Left ventricle myocardium superior (tissue), 1 donor: ENCODE data around the gene PRSS57. TPM values are rescaled to one million over a fixed set of nuclear protein-coding genes. Genes with fewer than 3 reads are reported as not detected.
A peak's percentile ranks its signal among the peaks of the same experiment; 100 is the strongest.

Source experiments
- ATAC-seq: fragments of 200-7000 bp; cut with Tn5 transposase; one replicate; pipeline ENCODE4 v1.9.1; 2020; ENCODE audit warnings: mild to moderate bottlenecking, moderate library complexity
- DNase-seq: peaks from one replicate; pipeline ENCODE4 v3.0.0-alpha.2; 2020
- intact Hi-C: fragments of 100-400 bp; cut with micrococcal nuclease; formaldehyde crosslinking; loops from one replicate; pipeline ENCODE4 v1.11.0; 2022
- total RNA-seq: library from RNA; stranded (reverse); fragmentation: NEBNext Ultra II Directional; extraction: Animal tissue kit (Norgen Biotek cat#: 25700); gene quantifications from one replicate; pipeline ENCODE4 v1.2.1, GENCODE V29; 2021
- donor health status: DM: no; HTN: yes; CAD: no; lungs with severe emphysema.

PRSS57 gene
- total RNA-seq, 1 donor from 2014 or later: not detected

DNA sequence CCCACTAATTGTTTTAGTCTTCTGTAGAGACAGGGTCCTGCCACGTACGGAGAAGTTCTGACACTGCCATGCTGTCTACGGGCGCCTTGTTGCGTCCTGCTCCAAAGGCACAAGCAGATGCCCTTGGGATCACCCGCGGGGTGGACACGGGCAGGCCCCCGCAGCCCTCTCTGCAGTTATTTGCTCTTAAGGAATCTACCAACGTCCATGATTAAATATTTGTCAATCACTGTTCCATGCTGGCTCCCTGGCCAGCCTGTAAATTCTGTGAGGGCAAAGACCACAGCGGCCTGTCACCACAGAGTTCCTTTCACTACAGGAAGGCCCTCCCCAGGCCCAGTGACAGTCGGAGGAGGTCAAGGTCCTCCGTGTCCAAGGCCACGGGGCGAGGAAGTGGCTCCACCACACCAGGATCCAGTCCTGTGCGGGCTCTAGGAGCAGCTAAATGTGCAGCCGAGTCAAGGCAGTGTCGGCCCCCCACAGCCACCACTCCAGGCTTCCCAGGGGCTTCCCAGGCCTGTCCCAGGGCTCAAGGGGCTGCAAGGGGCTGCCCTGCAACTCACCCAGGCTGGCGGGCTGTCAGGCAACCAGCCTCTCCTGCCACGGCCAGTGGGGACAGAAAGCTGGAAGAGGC, 34.3 kb downstream of the PRSS57 start:
- intact Hi-C loops: no loop called here
- no peak for DNase-seq

DNA sequence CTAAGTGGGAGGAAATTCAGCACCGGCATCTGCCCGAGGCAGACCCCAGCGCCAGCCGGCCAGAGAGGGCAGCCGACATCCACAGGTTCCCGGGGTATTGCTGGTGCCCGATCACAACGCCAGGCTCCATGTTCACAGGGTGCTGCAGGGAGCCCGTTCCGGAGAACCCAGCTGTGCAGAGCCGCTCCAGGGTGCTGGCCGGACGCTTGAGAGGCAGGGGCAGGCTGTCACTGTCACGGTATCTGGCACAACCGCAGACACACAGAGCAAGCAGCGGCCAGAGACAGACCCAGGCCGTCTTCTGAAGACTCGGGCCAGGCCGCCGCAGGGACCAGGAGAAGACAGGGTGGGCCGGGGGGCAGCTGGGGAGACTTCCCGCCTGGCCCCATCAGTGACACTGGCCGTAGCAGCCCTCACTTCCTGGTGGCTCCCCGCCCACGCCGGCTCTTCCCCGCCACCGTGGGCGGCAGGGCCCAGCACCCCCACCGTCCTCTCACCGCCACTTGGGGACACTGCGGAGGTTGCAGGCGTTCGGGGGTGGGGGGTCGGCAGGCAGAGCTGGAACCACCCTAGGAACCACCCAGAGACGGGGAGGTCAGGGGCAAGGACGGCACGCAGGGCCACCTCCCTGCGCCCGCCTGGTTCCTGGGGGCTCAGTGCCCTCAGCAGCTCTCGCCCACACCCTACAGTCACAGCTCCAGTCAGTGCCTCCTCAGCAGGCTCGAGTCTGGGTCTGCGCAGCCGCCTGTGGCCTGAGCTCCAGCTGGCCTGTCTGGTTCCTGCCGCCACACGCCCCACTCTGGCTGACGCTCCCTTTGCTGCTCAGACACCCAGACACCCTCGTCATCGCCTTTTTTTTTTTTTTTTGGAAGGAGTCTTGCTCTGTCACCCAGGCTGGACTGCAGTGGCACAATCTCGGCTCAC, 36.1 kb downstream of the PRSS57 start:
- DNase-seq (peak; percentile 79), ATAC-seq (peak; percentile 42)
- intact Hi-C loops: no loop called here

More for the DNA sequence above, 34.3 kb downstream of the PRSS57 start:
- ATAC-seq: no peak

DNA sequence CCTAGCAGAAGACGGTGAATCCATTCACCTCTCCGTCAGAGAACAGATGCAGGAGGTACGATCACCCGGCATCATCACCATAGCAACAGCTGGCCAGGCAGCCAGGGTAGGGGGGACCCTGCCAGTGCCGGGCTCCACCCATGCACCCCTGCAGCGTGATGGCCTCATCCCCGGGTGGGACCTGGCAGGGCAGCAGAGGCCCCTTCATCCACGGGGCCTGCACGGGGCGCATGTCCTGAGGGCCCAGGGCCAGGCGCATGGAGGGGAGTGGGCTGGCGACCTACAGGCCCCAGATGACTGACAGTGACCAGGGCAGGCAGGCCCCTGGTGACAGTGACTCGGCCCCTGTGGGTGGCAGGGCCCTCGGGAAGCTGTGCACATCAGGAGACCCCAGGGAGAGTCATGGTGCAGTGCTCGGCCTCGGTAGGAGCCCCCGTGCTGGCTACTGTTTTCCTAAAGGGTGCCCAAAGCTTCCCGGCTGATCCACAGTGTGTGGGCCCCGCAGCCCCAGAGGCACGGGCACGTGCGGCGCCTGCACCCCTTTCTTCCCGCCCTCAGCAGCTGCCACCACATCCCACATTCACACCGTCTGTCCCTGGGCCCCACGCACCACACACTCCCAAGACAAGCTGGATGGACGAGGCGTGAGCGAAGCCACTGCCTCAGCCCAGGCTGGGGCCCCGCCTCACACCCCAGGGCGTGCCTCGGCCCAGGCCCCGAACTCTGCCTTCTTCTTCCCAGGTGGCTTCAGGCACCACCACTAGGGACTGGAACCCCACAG, 37.0 kb downstream of the PRSS57 start:
- intact Hi-C loops: no loop called here
- ATAC-seq: no peak
- no peak for DNase-seq

DNA sequence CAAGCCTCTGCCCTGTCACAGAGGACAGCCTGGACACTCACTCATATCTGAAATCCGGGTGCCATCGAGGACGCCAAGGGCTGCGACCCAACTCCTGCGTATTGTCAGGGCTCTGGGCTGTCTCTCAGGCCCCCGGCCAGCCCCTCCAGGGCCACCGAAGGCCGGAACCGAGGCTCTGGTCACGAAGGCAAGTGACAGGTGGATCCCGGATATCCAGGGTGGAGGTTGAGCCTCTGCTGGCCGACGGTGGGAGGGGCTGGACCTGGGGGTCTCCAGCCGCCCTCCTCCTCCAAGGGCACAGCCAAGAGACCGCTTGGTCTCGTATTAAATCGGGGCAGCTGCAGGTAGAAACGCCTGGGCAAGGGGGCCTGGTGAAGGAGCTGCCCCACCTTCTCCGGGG, 37.6 kb downstream of the PRSS57 start:
- ATAC-seq (no peak), DNase-seq (no peak)
- intact Hi-C loops: no loop called here

DNA sequence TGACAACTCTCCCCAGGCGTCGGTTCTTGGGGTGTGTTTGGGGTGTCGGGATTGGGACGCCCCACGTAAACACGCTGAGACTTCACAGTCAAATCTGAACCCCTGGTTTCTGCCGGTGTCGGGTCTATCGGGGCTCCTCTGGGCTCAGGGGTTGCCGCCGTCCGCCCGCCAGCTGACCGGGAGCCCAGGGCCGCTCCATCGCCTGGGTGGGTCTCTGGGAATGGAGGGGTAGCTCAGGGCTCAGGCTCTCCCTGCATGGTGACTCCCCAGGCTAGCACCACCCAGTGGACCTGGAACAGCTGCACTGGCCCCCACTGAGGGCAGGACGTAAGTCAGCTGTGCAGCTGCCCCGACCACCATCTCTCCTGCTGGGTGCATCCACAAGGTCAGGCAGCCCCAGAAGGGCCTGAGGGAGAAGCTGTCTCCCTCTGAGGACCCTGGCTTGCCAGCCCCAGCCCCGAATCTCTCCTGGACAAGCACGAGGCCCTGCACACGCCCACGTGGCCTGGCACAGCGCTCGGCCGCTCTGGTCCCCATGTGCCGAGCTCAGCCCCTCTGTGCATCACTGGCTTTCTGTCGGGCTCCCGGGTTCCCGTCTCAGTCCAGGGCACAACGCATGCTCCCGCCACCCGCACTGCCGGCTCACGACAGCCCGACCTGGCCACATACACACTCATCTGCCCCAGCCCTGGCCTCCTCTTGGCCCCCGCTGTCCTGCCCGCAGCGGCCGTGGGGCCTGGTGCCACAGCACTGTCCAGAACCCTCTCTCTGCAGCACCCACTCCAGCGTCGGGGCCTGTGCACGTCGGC, 38.3 kb downstream of the PRSS57 start:
- no peak for ATAC-seq
- intact Hi-C loops: no loop called here
- no peak for DNase-seq

DNA sequence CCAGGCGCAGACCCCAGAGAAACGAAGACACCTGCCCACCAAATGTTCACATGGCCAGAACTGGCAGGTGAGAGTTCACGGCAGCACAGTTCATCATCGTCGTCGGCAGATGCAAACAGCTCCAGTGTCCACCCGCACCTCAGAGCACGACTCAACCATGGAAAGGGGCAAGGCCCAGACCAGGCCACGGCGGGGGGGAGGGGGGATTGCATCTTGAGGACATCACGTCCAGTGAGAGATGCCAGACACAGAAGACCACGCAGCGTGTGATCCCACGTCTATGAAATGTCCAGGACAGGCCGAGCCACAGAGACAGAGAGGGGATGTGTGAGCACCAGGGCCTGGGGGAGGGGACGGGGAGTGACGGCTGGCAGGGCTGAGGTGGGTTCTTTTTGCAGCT, 39.6 kb downstream of the PRSS57 start:
- intact Hi-C loops: no loop called here
- DNase-seq: no peak
- no peak for ATAC-seq

DNA sequence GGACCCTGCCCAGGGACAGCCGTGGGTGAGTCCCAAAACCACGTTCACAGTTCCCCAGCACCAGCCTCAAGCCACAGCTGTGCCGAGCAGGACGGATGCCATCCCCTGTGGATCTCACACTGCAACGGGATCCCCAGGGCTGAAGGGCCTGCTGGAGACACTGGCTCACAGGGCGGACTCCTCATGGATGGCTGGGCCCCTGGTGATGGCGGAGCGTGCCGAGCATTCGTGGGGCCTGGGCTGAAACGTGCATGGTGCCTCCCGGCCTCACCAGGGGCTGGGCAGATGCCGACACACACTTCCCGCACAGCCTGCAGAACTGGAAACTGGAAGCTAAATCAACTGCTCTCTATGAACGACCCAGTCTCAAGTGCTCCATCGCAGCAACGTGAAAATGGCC, 41.8 kb downstream of the PRSS57 start:
- ATAC-seq (no peak), DNase-seq (no peak)
- intact Hi-C loops: no loop called here

DNA sequence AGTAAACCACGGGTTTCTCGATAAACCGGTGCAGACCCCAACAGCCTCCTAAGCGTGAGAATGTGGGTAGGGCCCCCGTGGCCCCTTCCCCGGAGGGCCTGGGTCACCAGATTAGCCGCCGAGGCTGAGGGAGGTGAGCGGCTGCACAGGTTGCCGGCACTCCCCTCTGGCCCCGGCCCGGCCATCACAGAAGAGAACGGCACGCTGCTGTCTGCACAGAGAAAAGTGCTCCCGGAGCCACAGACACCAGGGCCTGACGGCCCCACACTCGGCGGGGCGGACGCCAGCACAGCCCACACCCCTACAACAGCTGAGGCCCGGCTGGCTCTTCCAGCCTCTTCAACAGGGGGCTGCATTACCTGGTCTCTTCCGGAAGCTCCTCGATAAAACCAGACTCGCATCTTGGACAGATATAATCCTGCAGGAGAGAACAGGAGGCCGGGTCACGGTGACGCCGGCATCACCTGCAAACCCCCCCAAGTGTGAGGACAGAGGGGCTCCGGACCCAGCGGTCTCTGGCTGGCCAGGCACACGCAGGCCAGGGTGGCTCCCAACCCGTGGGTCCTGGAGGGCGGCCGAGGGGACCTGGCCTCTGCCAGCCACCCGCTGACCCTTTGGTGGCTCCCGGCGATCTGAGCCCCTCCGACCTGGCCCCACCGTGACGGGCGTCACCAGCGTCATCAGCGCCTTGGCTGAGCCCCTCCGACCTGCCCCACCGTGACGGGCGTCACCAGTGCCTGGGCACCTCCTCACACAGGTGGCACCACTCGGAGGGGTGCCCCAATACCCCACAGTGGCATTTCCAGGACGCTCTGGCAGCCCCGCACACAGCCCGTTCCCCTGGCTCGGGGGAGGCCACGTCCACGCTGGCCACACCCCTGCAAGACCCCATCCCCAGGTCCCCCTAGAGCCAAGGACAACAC, 42.5 kb downstream of the PRSS57 start:
- ATAC-seq (no peak), DNase-seq (no peak)
- intact Hi-C loops: no loop called here

DNA sequence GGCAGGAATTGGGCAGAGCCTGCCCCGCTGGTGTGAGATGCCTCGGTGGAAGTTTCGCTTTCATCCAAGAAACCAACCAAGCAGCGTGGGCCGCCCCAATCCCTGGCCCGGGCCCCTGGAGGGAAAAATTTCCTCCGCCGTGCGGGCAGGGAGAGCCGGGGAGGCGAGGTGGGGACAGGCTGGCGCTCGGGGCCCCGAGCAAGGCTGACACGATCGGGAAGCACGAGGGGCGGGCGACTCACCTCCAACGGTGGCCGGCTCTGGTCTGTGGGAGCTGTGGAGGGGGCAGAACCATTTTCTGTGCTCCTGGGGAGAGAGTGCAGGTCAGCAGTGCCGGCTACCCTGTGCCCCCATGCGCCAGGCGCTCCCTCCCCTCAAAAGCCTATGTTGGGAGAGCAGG, 43.3 kb downstream of the PRSS57 start:
- DNase-seq (no peak), ATAC-seq (no peak)
- intact Hi-C loops: no loop called here

DNA sequence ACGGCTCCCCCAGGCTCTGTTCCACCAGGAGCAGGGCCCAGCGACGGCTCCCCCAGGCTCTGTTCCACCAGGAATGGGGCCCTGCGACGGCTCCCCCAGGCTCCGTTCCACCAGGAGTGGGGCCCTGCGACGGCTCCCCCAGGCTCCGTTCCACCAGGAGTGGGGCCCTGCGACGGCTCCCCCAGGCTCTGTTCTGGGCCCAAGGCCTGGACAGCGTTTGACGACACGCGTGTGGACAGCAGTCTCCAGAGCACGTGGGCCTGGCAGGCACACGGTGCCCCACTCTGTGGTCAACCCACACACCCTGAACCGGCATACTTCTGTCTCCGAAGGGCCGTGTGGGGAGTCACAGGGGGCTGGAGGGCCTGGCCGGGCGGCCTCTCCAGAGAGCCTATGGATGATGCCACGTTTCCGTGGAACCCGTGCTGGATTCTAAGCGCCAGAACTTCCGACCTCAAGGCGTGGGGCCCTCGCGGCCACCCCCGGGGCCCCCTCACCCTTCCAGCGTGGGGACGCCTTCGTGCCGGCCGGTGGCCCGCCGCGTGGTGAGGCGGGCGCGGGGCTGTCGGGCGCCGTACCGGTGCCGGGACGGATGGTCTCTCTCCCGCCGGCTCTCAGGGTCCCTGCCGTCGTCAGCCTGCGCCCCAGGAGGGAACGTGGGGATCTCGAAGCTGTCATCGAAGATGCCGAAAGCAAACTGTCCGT, 44.0 kb downstream of the PRSS57 start:
- no peak for DNase-seq
- ATAC-seq: no peak
- intact Hi-C loops: no loop called here

DNA sequence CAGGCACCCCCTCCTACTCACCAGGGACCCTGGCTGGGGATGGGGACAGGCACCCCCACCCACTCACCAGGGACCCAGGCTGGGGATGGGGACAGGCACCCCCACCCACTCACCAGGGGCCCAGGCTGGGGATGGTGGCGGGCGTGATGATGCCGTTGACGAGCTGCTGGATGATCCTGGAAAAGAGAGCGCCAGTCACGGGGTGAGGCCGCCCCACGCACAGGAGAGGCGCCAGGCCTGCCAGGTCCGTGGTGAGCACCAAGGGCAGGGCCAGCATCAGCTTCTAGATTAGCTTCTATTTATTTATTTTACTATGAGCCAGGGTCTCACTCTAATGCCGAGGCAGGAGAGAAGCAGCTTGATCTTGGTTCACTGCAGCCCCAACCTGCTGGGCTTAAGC, 45.1 kb downstream of the PRSS57 start:
- intact Hi-C loops: no loop called here
- ATAC-seq (no peak), DNase-seq (no peak)

DNA sequence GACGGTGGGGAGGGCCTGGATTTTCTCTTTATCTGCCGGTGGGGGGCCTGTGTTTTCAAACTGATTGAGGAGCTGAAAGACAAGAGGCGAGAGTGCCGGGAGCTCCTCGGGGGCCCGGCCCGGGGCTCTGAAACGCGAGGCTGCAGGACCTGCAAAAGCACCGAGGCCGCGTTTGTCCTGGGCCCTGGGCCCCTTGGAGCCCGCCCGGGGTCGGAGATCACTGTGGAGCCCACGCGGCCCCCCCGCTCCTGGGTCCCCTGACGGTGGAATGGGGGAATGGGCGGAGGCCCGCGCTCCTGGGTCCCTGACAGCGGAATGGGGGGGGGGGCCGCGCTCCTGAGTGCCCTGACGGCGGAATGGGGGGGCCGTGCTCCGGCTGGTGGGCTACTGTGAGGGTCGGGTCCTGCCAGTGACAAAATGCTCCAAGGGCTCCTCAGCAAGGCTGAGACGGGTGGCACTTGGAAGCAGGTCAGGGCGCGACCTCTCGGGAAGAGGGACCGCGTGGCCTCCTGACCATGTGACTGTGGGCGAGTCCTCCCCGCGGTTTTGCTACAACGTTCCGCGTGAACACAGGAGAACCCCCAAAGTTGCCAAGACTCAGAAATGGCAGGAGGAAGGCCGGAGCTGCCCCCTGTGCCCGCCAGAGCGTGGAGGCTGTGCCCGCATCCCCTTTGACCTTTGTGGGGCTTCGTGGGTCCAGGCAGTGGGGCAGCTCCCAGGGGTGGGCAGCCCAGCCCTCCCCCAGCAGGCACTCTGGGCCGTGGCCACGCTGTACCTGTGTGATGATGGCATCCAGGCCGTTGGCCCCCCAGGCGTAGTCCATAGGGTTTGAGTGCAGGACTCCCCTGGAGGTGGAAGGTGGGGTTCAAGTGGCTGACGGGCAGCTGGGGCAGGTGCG, 46.1 kb downstream of the PRSS57 start:
- no peak for DNase-seq
- intact Hi-C loops: no loop called here
- no peak for ATAC-seq

DNA sequence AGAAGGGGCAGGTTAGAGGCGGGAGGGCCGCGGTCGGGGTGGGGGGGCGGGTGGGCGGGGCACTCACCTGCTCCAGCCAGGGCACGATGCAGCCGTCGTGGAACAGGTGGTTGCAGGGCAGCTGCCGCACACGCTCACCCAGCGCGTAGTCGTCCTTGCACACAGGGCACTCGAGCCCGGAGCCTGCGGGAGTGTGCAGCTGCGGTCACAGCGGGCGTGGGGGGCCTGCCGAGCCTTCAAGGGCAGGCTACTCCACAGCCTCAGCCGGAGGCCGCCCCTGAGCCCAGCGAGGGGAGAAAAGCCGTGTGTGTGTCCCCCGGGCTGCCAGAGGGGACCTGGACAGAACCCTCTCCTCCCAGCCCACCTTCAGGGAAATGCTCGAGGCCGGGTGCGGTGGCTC, 46.9 kb downstream of the PRSS57 start:
- intact Hi-C loops: no loop called here
- ATAC-seq (no peak), DNase-seq (no peak)

DNA sequence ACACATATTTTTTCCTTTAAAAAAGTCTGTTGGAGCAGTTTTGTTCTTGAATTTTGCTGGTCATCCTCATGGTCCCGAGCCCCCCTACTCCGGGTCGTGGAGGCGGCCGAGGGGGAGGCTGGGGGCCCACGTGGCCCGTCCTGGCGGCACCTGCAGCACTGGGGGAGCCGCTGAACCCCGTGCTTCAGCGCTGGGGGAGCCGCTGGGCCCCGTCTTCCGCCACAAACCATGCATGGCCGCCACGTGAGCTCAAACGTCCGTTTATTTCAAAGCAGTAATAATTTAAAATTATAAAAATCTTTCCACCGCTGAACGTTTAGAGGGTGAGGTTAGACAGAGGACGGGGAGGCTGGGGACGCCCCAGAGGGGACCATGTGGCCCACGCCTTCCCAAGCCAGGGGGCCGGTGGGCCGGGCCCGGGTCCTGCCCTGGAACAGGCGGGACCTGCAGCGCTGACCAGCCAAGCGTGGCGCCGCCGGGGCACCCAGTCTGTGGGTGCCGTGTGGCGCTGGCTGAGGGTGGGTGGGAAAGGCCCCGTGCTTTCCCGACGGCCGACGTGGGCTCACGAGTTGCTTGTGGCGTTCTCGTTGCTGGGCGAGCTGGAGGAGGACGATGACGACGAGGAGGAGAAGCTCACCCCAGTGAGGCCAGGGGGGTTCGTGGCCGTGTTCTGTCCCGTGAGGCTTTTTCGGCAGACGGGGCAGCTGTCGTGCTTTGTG, 47.5 kb downstream of the PRSS57 start:
- ATAC-seq: no peak
- intact Hi-C loops: no loop called here
- DNase-seq: no peak

DNA sequence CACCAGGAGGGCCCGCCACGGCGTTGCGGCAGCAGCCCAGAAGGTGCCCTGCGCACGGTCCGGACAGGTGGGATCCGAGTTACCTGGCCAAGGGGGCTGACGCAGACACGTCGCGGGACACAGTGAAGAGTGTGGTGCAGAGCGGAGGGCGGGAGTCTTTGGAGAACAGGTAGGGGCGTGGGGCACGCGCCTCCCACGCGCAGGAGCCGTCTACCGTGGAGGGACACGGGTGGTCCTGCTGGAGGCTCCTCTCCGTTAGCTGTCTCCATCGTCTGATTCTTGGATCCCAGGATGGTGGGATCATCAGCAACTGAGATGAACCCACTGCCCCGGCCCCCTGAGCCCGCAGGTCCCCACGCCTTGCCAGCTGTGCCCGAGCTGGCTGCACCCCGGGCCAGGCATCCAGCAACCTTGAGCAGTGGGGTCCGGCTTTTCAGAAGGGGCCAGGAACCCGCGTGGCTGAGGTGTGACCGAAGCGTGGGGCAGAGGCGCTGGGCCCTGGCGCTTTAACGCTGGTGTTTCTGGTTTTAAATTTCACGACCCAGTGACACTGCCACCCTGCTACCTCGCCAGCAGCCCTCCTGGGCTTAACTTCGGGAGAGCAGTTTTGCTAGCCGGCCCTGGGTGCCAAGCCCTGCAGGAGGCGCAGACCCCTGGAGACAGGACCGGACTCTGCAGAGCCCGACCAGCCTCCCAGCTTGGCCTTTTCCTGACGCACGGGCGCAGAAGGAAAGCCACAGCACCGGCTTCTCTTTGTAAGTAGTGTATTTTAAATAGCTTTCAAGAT, 48.3 kb downstream of the PRSS57 start:
- ATAC-seq: no peak
- intact Hi-C loops: no loop called here
- no peak for DNase-seq
